Prostate gland (tissue), 2 donors: ENCODE measurements around the gene FN3K.

Experiments used
- CTCF ChIP-seq, 4 experiments: fragments of 200-600 bp in 2 of 4; fragments of 450-650 bp in 2 of 4; sonication (generic) in 2 of 4; IDR thresholded peaks; 1 replicate in 3 of 4; 2 replicates in 1 of 4; pipeline ENCODE4 v1.5.1; 2016 to 2019; ENCODE audit warnings: antibody characterized with exemption in 4 of 4, mild to moderate bottlenecking in 2 of 4, moderate library complexity in 2 of 4
- POLR2A ChIP-seq: fragments of 450-650 bp; IDR thresholded peaks from one replicate; pipeline ENCODE4 v1.6.1; 2016; ENCODE audit warnings: antibody characterized with exemption, mild to moderate bottlenecking
- POLR2AphosphoS5 ChIP-seq: sonication (generic); formaldehyde crosslinking; IDR thresholded peaks from one replicate; pipeline ENCODE4 v1.6.1; 2017; ENCODE audit warnings: antibody characterized with exemption

DNA sequence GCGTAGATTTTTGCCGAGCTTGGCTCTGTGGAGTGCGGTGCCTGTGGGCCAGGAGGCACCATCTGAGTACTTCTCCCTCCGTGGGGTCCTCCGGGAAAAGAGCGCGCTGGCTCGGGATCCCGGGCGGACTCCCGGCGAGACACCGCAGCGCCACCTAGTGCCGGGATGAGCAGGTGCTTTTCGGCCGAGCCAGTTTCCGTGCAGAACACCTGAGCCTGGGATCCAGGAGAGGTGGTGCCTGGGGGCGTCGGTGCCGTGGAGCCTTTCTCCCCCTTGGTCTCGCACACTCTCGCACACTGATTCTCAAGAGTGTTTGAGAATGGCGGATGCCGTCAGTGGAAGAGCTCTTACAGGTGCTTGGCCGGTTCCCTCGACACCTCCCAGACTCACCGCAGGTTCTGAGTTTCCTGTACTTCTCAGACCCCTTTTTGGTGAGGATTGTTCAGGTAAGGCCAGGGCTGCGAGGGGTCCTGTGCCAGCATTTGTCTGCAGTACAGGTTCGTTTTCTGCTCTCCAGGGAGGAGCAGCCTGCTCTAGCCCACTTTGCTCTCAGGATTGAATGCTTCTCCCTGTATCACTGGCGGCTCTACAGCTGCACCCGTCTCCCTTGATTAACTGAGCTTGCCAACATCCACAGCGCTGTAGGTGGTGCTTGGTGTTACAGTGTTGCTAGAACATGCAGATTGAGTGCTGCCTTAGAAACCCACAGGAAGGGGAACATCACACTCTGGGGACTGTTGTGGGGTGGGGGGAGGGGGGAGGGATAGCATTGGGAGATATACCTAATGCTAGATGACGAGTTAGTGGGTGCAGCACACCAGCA is 39.8 kb downstream of the FN3K start:
- TF ChIP-seq CTCF (IDR thresholded peaks at IDR 0.05) (peak; percentile 66 to 89 (median 82)), POLR2AphosphoS5 (peak; percentile 24), POLR2A (no peak)
